WTC11 (cell line): Measurements from ENCODE around the gene ANKRD36B.
"Not testable (repeated sequence)": the region's sequence is repeated elsewhere in the genome, so short reads cannot be mapped to it uniquely, and the experiment has no call there.

Source experiments
- NFYB ChIP-seq: sonication (generic); formaldehyde crosslinking; conservative IDR thresholded peaks from 2 replicates; pipeline ENCODE4 v1.8.0; 2022; ENCODE audit warnings: low read depth, missing genetic modification reagents
- NR1H2 ChIP-seq: sonication (generic); formaldehyde crosslinking; IDR thresholded peaks from 2 replicates; pipeline ENCODE4 v1.9.0; 2021; ENCODE audit warnings: mild to moderate bottlenecking, moderate library complexity, missing genetic modification reagents
- ZNF423 ChIP-seq: fragments of 250-450 bp; sonication (Bioruptor Pico); IDR thresholded peaks from 2 replicates; pipeline ENCODE4 v2.1.2; 2022; ENCODE audit warnings: mild to moderate bottlenecking, moderate library complexity
- TF ChIP-seq, protein P1 (sequence below): fragments of 200-600 bp; IDR thresholded peaks from 2 replicates; pipeline ENCODE4 v1.8.0; 2022; ENCODE audit warnings: antibody characterized with exemption
- TF ChIP-seq, protein P2 (sequence below): sonication (generic); formaldehyde crosslinking; IDR thresholded peaks from 2 replicates; pipeline ENCODE4 v1.8.0; 2022; ENCODE audit warnings: mild to moderate bottlenecking, missing genetic modification reagents
- TF ChIP-seq, protein P3 (sequence below): sonication (generic); formaldehyde crosslinking; IDR thresholded peaks from 2 replicates; pipeline ENCODE4 v1.8.1; 2022; ENCODE audit warnings: low read depth, mild to moderate bottlenecking, moderate library complexity, missing genetic modification reagents, borderline replicate concordance
- TF ChIP-seq, protein P4 (sequence below): sonication (generic); formaldehyde crosslinking; IDR thresholded peaks from 2 replicates; pipeline ENCODE4 v1.8.1; 2022; ENCODE audit warnings: missing genetic modification reagents, borderline replicate concordance
- TF ChIP-seq, protein P5 (sequence below): sonication (generic); formaldehyde crosslinking; IDR thresholded peaks from 2 replicates; pipeline ENCODE4 v1.8.1; 2023; ENCODE audit warnings: mild to moderate bottlenecking, missing genetic modification reagents
- TF ChIP-seq, protein P6 (sequence below): sonication (generic); formaldehyde crosslinking; IDR thresholded peaks from 2 replicates; pipeline ENCODE4 v1.8.0; 2023; ENCODE audit warnings: missing genetic modification reagents
- TF ChIP-seq, protein P7 (sequence below): sonication (generic); formaldehyde crosslinking; IDR thresholded peaks from 2 replicates; pipeline ENCODE4 v1.8.0; 2023; ENCODE audit warnings: mild to moderate bottlenecking, missing genetic modification reagents

DNA sequence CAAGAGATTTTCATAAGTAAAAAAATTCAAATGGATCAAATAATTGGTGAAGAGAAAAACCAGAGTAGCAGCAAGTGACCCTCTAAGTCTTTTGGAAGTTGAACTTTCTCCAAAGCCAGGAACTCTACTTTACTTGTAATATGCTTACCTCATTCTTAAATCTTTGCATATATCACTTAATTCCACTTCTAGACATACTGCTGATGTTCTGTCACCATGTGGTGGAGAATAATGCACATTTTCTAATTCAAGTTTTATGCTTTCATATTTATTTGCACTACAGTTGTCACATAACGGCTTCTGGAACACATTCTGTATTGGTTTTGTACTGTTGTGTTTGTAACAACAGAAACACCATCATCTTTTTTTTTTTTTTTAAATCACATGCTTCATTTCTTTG is 65.9 kb downstream of the ANKRD36B start:
- TF ChIP-seq, protein P1, sequence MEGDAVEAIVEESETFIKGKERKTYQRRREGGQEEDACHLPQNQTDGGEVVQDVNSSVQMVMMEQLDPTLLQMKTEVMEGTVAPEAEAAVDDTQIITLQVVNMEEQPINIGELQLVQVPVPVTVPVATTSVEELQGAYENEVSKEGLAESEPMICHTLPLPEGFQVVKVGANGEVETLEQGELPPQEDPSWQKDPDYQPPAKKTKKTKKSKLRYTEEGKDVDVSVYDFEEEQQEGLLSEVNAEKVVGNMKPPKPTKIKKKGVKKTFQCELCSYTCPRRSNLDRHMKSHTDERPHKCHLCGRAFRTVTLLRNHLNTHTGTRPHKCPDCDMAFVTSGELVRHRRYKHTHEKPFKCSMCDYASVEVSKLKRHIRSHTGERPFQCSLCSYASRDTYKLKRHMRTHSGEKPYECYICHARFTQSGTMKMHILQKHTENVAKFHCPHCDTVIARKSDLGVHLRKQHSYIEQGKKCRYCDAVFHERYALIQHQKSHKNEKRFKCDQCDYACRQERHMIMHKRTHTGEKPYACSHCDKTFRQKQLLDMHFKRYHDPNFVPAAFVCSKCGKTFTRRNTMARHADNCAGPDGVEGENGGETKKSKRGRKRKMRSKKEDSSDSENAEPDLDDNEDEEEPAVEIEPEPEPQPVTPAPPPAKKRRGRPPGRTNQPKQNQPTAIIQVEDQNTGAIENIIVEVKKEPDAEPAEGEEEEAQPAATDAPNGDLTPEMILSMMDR: not testable (repeated sequence)
- TF ChIP-seq, protein P2, sequence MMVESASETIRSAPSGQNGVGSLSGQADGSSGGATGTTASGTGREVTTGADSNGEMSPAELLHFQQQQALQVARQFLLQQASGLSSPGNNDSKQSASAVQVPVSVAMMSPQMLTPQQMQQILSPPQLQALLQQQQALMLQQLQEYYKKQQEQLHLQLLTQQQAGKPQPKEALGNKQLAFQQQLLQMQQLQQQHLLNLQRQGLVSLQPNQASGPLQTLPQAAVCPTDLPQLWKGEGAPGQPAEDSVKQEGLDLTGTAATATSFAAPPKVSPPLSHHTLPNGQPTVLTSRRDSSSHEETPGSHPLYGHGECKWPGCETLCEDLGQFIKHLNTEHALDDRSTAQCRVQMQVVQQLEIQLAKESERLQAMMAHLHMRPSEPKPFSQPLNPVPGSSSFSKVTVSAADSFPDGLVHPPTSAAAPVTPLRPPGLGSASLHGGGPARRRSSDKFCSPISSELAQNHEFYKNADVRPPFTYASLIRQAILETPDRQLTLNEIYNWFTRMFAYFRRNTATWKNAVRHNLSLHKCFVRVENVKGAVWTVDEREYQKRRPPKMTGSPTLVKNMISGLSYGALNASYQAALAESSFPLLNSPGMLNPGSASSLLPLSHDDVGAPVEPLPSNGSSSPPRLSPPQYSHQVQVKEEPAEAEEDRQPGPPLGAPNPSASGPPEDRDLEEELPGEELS (CRISPR knock-in tag): not testable (repeated sequence)
- TF ChIP-seq, protein P3, sequence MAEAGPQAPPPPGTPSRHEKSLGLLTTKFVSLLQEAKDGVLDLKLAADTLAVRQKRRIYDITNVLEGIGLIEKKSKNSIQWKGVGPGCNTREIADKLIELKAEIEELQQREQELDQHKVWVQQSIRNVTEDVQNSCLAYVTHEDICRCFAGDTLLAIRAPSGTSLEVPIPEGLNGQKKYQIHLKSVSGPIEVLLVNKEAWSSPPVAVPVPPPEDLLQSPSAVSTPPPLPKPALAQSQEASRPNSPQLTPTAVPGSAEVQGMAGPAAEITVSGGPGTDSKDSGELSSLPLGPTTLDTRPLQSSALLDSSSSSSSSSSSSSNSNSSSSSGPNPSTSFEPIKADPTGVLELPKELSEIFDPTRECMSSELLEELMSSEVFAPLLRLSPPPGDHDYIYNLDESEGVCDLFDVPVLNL (CRISPR knock-in tag): not testable (repeated sequence)
- TF ChIP-seq ZNF423 (CRISPR knock-in tag); NFYB (CRISPR knock-in tag); NR1H2: not testable (repeated sequence)
- TF ChIP-seq, protein P4, sequence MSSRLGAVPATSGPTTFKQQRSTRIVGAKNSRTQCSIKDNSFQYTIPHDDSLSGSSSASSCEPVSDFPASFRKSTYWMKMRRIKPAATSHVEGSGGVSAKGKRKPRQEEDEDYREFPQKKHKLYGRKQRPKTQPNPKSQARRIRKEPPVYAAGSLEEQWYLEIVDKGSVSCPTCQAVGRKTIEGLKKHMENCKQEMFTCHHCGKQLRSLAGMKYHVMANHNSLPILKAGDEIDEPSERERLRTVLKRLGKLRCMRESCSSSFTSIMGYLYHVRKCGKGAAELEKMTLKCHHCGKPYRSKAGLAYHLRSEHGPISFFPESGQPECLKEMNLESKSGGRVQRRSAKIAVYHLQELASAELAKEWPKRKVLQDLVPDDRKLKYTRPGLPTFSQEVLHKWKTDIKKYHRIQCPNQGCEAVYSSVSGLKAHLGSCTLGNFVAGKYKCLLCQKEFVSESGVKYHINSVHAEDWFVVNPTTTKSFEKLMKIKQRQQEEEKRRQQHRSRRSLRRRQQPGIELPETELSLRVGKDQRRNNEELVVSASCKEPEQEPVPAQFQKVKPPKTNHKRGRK (CRISPR knock-in tag): not testable (repeated sequence)
- TF ChIP-seq, protein P5, sequence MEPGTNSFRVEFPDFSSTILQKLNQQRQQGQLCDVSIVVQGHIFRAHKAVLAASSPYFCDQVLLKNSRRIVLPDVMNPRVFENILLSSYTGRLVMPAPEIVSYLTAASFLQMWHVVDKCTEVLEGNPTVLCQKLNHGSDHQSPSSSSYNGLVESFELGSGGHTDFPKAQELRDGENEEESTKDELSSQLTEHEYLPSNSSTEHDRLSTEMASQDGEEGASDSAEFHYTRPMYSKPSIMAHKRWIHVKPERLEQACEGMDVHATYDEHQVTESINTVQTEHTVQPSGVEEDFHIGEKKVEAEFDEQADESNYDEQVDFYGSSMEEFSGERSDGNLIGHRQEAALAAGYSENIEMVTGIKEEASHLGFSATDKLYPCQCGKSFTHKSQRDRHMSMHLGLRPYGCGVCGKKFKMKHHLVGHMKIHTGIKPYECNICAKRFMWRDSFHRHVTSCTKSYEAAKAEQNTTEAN: not testable (repeated sequence)
- TF ChIP-seq, protein P6, sequence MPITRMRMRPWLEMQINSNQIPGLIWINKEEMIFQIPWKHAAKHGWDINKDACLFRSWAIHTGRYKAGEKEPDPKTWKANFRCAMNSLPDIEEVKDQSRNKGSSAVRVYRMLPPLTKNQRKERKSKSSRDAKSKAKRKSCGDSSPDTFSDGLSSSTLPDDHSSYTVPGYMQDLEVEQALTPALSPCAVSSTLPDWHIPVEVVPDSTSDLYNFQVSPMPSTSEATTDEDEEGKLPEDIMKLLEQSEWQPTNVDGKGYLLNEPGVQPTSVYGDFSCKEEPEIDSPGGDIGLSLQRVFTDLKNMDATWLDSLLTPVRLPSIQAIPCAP (CRISPR knock-in tag): not testable (repeated sequence)
- TF ChIP-seq, protein P7, sequence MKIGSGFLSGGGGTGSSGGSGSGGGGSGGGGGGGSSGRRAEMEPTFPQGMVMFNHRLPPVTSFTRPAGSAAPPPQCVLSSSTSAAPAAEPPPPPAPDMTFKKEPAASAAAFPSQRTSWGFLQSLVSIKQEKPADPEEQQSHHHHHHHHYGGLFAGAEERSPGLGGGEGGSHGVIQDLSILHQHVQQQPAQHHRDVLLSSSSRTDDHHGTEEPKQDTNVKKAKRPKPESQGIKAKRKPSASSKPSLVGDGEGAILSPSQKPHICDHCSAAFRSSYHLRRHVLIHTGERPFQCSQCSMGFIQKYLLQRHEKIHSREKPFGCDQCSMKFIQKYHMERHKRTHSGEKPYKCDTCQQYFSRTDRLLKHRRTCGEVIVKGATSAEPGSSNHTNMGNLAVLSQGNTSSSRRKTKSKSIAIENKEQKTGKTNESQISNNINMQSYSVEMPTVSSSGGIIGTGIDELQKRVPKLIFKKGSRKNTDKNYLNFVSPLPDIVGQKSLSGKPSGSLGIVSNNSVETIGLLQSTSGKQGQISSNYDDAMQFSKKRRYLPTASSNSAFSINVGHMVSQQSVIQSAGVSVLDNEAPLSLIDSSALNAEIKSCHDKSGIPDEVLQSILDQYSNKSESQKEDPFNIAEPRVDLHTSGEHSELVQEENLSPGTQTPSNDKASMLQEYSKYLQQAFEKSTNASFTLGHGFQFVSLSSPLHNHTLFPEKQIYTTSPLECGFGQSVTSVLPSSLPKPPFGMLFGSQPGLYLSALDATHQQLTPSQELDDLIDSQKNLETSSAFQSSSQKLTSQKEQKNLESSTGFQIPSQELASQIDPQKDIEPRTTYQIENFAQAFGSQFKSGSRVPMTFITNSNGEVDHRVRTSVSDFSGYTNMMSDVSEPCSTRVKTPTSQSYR (CRISPR knock-in tag): not testable (repeated sequence)
